Putamen (tissue), 1 donor: ENCODE results near the gene FMNL2.

Source experiments
- DNase-seq: peaks from one replicate; pipeline ENCODE4 v3.0.0-alpha.2; 2016; ENCODE audit warnings: low spot score

FMNL2 gene

GRCh38 chr2:152339556-152340286 is 4.7 kb downstream of the FMNL2 start:
- DNase-seq = no peak

- DNase-seq = no peak
Measured at GRCh38 chr2:152342259-152343046, 7.5 kb downstream of the FMNL2 start.

- no peak for DNase-seq
Measured at GRCh38 chr2:152343426-152343825, 8.5 kb downstream of the FMNL2 start.

DNA sequence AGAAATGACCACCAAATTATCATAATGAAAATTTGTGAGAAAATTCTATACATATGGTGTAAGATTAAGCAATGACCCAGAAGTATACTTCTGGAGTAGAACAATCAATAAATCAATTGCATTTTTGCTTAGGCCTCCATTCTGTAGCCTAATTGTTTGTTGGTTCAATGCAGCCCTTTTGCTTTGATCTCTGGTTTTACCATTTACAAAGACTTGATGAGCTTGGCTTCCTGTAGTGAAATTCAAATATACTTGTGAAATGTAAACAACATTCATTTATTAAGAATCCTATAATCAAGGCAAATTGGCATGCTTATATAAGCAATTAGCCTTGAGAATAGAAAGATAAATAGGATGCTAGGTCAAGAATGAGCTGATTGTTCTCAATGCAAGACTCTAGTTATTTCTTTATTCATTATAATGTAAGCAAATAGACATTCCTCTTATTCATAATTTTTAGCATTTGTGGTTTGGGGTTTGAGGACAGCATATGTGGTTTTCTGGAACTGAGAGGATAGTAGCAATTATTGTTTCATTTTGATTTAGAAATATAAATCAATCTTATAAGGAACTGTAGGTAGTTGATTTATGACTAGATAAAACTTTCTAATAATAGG is 9.7 kb downstream of the FMNL2 start:
- no peak for DNase-seq

GRCh38 chr2:152347076-152347475 is 12.1 kb downstream of the FMNL2 start:
- no peak for DNase-seq

GRCh38 chr2:152348388-152348787 is 13.4 kb downstream of the FMNL2 start:
- DNase-seq = no peak

DNA sequence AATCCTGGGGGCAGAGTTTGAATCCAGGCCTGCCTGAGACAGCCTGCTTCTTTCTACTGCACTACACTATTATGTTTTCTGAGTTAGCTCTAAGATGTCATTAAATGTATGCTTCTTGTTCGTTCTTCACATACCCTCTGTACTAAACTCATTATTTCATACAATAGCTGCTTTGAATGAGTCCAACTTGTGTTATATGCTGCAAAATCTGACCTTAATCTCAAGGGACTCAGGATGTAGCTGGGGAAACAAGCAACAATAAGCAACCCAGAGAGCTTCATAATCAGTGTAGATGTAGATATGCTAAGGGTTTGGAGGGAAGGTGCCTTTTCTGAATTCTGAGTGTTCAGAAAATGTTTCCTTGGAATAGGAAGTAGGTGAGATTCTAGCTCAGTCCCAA is 14.4 kb downstream of the FMNL2 start:
- no peak for DNase-seq

DNA sequence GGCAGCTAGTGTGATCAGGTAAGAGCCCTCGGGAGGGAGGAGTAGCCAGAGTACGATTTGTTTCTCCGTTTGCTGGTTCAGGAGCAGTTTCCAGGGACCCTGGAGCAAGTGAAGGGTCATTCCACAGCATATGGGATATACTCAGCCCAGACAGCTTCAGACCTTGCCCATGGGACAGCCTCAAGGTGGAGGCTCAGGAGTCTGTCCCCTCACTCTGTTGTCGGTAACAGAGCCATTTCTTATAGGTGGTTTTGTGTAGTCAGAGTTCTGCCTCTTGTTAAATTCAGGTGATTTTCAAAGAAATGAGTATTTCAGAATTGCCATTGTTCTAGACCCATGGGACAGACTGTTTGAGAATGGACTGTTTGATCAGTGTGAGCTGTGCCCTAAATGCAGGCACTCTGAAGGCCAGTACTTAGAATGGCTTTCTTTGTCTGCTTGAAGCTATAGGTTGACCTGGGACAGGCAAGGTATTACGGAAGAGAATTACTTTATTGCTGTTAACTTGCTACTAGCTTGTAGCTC is 15.2 kb downstream of the FMNL2 start:
- no peak for DNase-seq

DNA sequence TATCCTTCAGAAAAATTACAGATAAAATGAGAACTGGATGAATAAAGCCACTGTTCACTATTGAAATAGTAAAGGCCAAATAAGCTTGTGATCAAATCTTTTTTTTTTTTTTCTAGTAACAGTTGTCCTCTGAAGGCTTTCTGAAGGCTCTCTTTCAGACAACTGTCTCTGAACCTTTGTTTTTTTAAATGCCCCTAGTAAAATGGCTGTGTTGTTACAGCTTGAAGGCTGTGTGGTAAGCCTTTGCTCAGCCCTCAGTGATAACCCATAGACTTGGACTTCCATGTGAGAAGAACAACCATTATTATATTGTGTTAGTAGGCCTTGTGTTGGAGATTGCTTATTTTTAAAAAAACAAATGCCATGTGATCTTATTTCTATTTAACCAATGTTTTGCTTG is 17.6 kb downstream of the FMNL2 start:
- peak; percentile 68 for DNase-seq

DNA sequence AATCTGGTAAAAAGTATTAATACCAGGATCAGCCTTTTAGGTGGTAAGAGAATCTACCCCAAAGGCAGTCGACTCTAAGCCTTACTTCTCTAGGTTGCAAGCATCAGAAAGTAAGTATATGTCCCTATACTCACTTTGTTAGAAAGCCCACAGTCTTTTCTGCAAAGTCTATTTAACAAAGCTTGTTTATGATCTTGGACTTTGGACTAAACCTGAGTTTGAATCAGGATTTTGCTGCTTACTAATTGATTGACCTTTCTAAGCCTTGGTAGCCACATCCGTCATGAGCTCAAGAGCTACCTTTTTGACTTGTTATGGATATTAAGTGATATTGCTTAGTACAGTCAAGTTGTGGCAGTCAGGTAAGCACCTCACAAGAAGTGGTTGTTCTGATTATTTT is 18.4 kb downstream of the FMNL2 start:
- no peak for DNase-seq

- no peak for DNase-seq
Measured at GRCh38 chr2:152354069-152354755, 19.2 kb downstream of the FMNL2 start.

DNA sequence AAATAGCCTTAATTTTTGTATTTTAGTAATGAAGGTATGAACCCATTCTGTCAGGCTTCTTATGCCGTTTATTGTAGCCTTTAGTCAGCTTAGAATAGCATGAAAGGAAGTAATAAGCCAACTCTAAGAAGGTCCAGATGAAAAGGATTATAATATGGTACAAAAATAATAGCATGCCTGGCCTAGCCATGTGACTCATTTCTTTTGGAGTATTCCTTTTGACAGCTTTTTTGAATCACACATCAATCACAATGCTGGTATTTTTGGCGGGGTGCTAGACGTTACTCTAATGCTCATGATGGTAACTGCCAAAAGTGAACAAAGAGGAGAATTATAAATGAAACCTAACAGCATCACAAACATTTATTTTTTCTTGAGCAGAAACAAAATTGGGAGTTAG is 19.9 kb downstream of the FMNL2 start:
- DNase-seq = peak; percentile 44

DNA sequence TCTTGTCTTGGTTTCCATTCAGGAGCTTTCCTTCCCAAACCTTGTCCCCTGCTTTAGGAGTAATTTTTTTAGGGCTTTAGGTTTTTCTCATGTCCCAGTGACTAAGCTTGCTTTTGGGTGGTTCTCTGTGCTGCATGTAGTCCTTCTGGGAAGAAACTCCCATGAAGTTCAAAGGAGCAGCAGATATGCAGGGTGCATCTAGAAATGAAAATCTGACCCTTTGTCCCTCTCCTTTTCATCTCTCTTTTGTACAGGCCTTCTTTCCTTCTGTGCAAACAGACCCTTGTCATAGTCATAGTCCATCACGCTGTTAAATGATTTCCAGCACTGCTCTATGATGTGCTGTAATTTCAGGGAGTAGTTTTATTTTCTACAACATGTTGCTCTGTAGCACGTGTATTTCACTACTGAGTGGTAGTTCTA is 20.4 kb downstream of the FMNL2 start:
- no peak for DNase-seq

DNA sequence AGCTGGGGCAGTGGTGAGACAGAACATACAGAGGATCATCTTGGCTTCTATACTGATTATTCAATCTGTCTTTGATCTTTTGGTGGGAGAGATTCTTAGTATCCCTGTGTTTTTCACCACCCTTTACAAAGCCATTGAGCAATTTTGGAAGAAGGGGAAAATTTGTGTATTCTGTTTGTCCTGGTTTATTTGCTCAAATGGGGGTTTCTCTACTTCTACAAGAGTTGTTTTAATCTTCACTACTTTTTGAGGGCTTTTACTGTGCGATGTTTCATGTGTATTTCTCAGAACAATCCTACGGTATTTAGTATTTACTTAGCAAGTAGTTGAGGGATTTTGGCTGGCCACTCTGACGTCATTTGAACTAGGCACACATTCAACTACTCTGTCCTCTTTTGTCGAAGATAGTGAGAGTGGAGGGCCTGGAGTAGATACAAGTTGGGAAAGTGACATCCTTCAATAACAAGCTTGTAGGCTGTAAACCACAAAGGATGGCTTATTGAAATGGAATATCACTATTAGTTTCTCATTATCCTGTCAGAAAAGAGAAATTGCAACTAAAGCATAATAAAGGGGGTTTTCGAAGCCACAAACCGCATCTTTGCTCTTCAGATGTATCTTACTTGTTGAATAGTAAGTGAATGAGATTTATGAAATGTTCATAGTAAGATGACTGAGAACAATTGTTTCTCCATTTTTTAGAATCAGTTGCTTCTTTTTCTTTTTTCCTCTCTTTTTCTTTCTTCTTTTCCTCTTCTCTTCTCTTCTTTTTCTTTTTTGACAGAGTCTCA is 24.8 kb downstream of the FMNL2 start:
- no peak for DNase-seq

- DNase-seq = no peak
Measured at GRCh38 chr2:152363936-152364335, 29.0 kb downstream of the FMNL2 start.

- no peak for DNase-seq
Measured at GRCh38 chr2:152367547-152368390, 32.8 kb downstream of the FMNL2 start.

DNA sequence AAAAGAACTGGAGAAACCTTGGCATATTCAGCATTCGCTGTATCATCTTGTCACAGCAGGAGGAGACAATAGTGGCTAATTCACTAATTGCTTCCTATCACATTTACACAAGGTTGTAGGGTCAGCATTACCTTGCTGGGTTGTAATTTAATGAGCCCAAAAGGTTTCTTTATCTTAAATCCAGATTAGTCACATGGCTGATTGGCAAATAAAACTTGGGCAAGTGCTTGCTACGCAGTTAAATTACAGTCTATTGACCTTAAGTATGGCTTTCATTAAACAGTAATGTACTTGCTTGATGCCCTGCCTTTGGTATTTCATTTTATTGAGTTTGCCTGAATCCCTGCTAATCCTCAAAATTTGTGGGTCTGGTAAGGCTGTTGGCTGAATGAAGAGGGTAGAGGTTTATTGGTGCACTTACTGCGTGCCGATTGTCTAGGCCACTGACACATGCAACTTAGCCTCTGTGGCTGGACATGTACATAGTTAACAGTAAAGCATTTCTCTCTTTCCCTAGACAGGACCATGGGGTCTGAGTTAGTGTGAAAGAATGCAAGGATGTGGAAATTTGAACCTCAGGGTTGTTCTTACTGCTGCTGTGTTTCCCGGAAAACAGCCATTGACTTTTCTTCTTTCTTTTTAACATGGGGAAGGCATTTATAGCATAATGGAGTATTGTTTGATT is 34.3 kb downstream of the FMNL2 start:
- no peak for DNase-seq

DNA sequence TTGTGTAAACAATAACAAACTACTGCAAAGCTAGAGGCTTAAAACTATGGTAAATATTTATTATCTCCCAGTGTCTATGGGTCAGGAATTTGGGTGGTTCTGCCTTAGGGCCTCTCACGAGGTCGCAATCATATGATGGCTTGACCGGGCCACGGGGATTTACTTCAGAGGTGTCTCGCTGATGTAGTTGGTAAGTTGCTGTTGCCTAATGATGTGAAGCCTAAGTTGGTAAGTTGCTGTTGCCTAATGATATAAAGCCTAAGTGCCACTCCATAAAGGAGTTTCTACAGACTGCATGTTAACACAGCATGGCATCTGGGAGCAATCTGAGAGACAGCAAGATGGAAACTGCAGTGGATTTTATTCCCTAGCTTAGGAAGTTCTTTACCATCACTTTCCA is 35.8 kb downstream of the FMNL2 start:
- DNase-seq = no peak

DNA sequence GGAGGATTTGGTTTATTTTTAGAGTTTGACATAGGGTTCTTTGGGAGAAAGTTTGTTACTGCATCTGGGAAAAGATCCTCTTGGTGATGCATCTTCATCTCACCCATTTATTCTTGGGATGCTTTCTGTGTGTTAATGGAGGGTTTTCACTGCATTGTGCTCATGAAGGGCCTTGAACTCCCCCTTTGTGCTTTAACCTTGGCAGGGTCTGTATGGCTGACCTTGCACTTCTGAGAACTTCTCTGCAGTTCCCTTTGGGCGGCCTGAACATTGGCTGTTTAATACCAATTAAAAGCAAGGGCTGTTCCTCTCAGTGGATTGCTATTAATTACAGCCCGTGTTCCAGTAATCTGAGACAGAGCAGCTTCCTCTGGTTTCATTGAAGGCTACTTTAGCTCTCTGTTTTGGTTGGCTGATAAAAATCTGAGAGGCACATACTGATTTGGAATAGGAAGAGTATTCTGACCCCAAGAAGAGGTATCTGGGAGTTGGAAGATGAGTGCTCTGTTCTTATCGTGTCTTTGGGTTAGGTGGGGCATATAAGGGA is 37.5 kb downstream of the FMNL2 start:
- no peak for DNase-seq

DNA sequence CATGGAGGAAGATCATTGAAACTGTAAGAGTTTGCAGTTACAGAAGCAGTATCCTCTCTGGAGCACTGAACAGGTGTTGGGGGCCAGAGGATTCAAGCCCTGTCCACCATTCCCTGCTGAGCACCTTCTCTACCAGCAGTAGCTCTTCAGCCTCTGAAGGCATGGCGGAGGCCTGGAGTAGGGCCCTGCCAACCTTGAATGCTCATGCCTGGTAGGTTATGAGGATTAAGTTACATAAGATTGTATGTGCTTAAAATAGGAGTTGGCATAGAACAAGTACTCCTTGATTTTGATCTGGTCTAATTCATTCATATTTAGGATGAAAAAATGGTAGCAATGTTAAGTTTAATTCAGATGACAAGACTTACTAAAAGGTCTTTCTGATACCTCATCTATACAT is 40.2 kb downstream of the FMNL2 start:
- DNase-seq = no peak
